ENCODE measurements around the gene OSBPL8. TPM values are rescaled to one million over a fixed set of nuclear protein-coding genes. Genes with fewer than 3 reads are reported as not detected.

The OSBPL8 gene
- total and polyA plus RNA-seq, 2 experiments from 2014 or later: 78.0 to 124 TPM

DNA sequence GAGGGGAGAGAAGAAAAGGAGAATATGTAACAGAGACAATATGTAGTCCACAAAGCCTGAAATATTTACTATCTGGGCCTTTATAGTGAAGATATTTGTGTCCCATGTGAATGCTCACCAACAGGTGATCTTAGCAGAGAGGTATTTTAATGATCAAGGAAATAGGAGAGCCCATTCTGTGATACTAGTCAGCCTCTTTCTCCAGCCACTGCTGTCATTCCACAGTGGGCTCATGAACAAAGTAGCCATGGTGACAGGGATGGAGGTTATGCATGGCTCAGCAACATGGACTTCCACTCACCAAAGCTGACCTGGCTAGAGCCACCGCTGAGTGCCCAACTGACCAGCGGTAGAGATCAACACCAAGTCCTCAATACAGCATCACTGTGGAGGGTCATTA, 58.2 kb downstream of the OSBPL8 start:
- Mint-ChIP-seq H3K9me3 (no peaks in the 10 kb centered on the region; the same call in 2 of the 3 replicates), H3K27me3 (ENCODE audit: insufficient read depth, low read depth, poor library complexity) (no peaks in the 10 kb centered on the region), H3K4me1 (peaks cover 10% of the 10 kb centered on the region; the same call in 2 of the 3 replicates), H3K27ac (no peak overlapping the region), H3K36me3 (ENCODE audit: low read depth) (peaks cover 19% of the 10 kb centered on the region), H3K4me3 (no peak overlapping the region)
- Histone ChIP-seq H3K4me3 (no peak overlapping the region), H3K36me3 (ENCODE audit: insufficient read depth) (no peaks in the 10 kb centered on the region), H4K20me1 (replicated peaks; ENCODE audit: insufficient read depth) (peaks cover 6% of the 10 kb centered on the region; the same call in 1 of the 2 replicates), H3K79me2 (replicated peaks; ENCODE audit: insufficient read depth) (peaks cover 56% of the 10 kb centered on the region), H3K27me3 (ENCODE audit: insufficient read depth) (no peaks in the 10 kb centered on the region), H3F3A (replicated peaks; ENCODE audit: low read depth) (no peaks in the 10 kb centered on the region), H3K4me1 (ENCODE audit: insufficient read depth) (peaks cover 24% of the 10 kb centered on the region), H2AFZ (no peak overlapping the region), H3K4me2 (no peak overlapping the region), H3K9me2 (ENCODE audit: insufficient read depth) (no peaks in the 10 kb centered on the region), H3K27ac (ENCODE audit: low read depth) (no peak overlapping the region)
- no peak for ATAC-seq
- TF ChIP-seq ZNF114 (CRISPR knock-in tag; IDR thresholded peaks at IDR 0.05) (no peak), NANOG (IDR thresholded peaks at IDR 0.05; ENCODE audit: borderline replicate concordance) (no peak), EZH2 (IDR thresholded peaks at IDR 0.05; ENCODE audit: low read depth, unreplicated experiment) (no peak), JUNB (IDR thresholded peaks at IDR 0.05; ENCODE audit: unreplicated experiment) (no peak), CREB1 (CRISPR knock-in tag; IDR thresholded peaks at IDR 0.05; ENCODE audit: low read depth) (no peak), EZH2phosphoT487 (IDR thresholded peaks at IDR 0.05; ENCODE audit: unreplicated experiment) (no peak), POLR2AphosphoS5 (IDR thresholded peaks at IDR 0.05; ENCODE audit: low read depth) (no peak), ZNF331 (CRISPR knock-in tag; IDR thresholded peaks at IDR 0.05; ENCODE audit: low read depth) (no peak), STAT1 (IDR thresholded peaks at IDR 0.05; ENCODE audit: unreplicated experiment) (no peak)
- TF ChIP-seq, protein P1, sequence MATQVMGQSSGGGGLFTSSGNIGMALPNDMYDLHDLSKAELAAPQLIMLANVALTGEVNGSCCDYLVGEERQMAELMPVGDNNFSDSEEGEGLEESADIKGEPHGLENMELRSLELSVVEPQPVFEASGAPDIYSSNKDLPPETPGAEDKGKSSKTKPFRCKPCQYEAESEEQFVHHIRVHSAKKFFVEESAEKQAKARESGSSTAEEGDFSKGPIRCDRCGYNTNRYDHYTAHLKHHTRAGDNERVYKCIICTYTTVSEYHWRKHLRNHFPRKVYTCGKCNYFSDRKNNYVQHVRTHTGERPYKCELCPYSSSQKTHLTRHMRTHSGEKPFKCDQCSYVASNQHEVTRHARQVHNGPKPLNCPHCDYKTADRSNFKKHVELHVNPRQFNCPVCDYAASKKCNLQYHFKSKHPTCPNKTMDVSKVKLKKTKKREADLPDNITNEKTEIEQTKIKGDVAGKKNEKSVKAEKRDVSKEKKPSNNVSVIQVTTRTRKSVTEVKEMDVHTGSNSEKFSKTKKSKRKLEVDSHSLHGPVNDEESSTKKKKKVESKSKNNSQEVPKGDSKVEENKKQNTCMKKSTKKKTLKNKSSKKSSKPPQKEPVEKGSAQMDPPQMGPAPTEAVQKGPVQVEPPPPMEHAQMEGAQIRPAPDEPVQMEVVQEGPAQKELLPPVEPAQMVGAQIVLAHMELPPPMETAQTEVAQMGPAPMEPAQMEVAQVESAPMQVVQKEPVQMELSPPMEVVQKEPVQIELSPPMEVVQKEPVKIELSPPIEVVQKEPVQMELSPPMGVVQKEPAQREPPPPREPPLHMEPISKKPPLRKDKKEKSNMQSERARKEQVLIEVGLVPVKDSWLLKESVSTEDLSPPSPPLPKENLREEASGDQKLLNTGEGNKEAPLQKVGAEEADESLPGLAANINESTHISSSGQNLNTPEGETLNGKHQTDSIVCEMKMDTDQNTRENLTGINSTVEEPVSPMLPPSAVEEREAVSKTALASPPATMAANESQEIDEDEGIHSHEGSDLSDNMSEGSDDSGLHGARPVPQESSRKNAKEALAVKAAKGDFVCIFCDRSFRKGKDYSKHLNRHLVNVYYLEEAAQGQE (IDR thresholded peaks at IDR 0.05; ENCODE audit: unreplicated experiment): no peak
- TF ChIP-seq, protein P2, sequence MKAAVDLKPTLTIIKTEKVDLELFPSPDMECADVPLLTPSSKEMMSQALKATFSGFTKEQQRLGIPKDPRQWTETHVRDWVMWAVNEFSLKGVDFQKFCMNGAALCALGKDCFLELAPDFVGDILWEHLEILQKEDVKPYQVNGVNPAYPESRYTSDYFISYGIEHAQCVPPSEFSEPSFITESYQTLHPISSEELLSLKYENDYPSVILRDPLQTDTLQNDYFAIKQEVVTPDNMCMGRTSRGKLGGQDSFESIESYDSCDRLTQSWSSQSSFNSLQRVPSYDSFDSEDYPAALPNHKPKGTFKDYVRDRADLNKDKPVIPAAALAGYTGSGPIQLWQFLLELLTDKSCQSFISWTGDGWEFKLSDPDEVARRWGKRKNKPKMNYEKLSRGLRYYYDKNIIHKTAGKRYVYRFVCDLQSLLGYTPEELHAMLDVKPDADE (IDR thresholded peaks at IDR 0.05): no peak
- TF ChIP-seq, protein P3, sequence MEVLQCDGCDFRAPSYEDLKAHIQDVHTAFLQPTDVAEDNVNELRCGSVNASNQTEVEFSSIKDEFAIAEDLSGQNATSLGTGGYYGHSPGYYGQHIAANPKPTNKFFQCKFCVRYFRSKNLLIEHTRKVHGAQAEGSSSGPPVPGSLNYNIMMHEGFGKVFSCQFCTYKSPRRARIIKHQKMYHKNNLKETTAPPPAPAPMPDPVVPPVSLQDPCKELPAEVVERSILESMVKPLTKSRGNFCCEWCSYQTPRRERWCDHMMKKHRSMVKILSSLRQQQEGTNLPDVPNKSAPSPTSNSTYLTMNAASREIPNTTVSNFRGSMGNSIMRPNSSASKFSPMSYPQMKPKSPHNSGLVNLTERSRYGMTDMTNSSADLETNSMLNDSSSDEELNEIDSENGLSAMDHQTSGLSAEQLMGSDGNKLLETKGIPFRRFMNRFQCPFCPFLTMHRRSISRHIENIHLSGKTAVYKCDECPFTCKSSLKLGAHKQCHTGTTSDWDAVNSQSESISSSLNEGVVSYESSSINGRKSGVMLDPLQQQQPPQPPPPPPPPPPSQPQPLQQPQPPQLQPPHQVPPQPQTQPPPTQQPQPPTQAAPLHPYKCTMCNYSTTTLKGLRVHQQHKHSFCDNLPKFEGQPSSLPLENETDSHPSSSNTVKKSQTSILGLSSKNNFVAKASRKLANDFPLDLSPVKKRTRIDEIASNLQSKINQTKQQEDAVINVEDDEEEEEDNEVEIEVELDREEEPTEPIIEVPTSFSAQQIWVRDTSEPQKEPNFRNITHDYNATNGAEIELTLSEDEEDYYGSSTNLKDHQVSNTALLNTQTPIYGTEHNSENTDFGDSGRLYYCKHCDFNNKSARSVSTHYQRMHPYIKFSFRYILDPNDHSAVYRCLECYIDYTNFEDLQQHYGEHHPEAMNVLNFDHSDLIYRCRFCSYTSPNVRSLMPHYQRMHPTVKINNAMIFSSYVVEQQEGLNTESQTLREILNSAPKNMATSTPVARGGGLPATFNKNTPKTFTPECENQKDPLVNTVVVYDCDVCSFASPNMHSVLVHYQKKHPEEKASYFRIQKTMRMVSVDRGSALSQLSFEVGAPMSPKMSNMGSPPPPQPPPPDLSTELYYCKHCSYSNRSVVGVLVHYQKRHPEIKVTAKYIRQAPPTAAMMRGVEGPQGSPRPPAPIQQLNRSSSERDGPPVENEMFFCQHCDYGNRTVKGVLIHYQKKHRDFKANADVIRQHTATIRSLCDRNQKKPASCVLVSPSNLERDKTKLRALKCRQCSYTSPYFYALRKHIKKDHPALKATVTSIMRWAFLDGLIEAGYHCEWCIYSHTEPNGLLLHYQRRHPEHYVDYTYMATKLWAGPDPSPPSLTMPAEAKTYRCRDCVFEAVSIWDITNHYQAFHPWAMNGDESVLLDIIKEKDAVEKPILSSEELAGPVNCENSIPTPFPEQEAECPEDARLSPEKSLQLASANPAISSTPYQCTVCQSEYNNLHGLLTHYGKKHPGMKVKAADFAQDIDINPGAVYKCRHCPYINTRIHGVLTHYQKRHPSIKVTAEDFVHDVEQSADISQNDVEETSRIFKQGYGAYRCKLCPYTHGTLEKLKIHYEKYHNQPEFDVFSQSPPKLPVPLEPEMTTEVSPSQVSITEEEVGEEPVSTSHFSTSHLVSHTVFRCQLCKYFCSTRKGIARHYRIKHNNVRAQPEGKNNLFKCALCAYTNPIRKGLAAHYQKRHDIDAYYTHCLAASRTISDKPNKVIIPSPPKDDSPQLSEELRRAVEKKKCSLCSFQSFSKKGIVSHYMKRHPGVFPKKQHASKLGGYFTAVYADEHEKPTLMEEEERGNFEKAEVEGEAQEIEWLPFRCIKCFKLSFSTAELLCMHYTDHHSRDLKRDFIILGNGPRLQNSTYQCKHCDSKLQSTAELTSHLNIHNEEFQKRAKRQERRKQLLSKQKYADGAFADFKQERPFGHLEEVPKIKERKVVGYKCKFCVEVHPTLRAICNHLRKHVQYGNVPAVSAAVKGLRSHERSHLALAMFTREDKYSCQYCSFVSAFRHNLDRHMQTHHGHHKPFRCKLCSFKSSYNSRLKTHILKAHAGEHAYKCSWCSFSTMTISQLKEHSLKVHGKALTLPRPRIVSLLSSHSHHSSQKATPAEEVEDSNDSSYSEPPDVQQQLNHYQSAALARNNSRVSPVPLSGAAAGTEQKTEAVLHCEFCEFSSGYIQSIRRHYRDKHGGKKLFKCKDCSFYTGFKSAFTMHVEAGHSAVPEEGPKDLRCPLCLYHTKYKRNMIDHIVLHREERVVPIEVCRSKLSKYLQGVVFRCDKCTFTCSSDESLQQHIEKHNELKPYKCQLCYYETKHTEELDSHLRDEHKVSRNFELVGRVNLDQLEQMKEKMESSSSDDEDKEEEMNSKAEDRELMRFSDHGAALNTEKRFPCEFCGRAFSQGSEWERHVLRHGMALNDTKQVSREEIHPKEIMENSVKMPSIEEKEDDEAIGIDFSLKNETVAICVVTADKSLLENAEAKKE (CRISPR knock-in tag; IDR thresholded peaks at IDR 0.05): no peak
- TF ChIP-seq, protein P4, sequence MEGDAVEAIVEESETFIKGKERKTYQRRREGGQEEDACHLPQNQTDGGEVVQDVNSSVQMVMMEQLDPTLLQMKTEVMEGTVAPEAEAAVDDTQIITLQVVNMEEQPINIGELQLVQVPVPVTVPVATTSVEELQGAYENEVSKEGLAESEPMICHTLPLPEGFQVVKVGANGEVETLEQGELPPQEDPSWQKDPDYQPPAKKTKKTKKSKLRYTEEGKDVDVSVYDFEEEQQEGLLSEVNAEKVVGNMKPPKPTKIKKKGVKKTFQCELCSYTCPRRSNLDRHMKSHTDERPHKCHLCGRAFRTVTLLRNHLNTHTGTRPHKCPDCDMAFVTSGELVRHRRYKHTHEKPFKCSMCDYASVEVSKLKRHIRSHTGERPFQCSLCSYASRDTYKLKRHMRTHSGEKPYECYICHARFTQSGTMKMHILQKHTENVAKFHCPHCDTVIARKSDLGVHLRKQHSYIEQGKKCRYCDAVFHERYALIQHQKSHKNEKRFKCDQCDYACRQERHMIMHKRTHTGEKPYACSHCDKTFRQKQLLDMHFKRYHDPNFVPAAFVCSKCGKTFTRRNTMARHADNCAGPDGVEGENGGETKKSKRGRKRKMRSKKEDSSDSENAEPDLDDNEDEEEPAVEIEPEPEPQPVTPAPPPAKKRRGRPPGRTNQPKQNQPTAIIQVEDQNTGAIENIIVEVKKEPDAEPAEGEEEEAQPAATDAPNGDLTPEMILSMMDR (conservative IDR thresholded peaks at IDR 0.05; ENCODE audit: low read depth in 2 of 2): no peak
- DNase-seq (ENCODE audit: low spot score): no peak

Data from GM23338 (cell line).